ENCODE results near the gene PTPRD. TPM values are rescaled to one million over a fixed set of nuclear protein-coding genes. Genes with fewer than 3 reads are reported as not detected.

Gene PTPRD
- total and polyA plus RNA-seq, 2 of the 4 experiments (the other 2 are of a cell fraction) = 0.07 to 0.18 TPM

DNA sequence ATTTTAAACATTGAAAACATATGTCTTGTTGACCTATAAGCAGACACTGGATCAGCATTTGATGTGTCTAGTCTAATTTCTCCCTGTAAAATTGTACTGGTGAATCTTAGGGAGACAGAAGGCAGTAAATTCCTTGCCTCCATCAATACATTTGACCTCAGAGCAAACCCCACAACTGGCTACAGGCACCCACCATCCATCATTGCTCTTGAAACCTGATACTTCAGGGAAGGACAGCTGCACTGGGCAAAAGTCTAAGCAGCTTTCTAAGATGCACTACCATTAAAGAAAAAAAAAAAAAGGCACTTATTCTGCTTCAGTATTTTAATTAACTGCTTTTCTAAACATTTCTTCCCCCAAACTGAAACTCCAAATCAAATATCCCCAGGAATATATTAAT is 1761.9 kb downstream of the PTPRD start:
- H2AK5ac ChIP-seq (ENCODE audit: low read depth, low read length) = no peak overlapping the region
- no peaks in the 10 kb centered on the region for H3K4me1 ChIP-seq (ENCODE audit: control insufficient read depth, insufficient read depth, low read length)
- no peak overlapping the region for H3K9ac ChIP-seq (ENCODE audit: low read depth, low read length)
- CTCF ChIA-PET = no interaction called here
- H3K4me2 ChIP-seq (ENCODE audit: low read depth, low read length) = no peak overlapping the region
- no peak overlapping the region for H3K23ac ChIP-seq (ENCODE audit: low read depth, low read length)
- H3K4me3 ChIP-seq (ENCODE audit: insufficient read depth, low read depth, low read length) = no peak overlapping the region
- dilution Hi-C loops (cut with HindIII; ENCODE audit: low sequenced_read_pairs, unreplicated experiment) = no loop called here
- no peak overlapping the region for H3K4ac ChIP-seq (ENCODE audit: low read depth, low read length)
- no peak overlapping the region for H2AFZ ChIP-seq (replicated peaks; ENCODE audit: low read length, poor library complexity)
- H3K36me3 ChIP-seq (ENCODE audit: control insufficient read depth, insufficient read depth, low read length) = no peaks in the 10 kb centered on the region
- no peak overlapping the region for H3K56ac ChIP-seq (ENCODE audit: extremely low read depth, insufficient read depth, low read length)
- no peak overlapping the region for H3K18ac ChIP-seq (ENCODE audit: low read depth, low read length)
- ATAC-seq (ENCODE audit: low read depth) (no peak), DNase-seq (no peak)
- in situ Hi-C loops (cut with MboI; ENCODE audit: low sequenced_read_pairs) = no loop called here
- no TSS peak for BruUV-seq (replicated peaks)
- no peaks in the 10 kb centered on the region for H3K79me1 ChIP-seq (ENCODE audit: low read depth in 1 of 2, low read length in 2 of 2)
- POLR2A ChIA-PET (ENCODE audit: unreplicated experiment) = no interaction called here
- no peaks in the 10 kb centered on the region for H4K20me1 ChIP-seq (ENCODE audit: insufficient read depth, low read length)
- TF ChIP-seq MAFK (IDR thresholded peaks at IDR 0.05; ENCODE audit: low read depth, low read length) (no peak), BHLHE40 (IDR thresholded peaks at IDR 0.05; ENCODE audit: low read depth, low read length) (no peak), RFX5 (IDR thresholded peaks at IDR 0.05; ENCODE audit: low read depth, low read length) (no peak), CEBPB (IDR thresholded peaks at IDR 0.05; ENCODE audit: low read depth, low read length) (no peak), MXI1 (IDR thresholded peaks at IDR 0.05; ENCODE audit: borderline replicate concordance, low read depth, low read length) (no peak), POLR2A (IDR thresholded peaks at IDR 0.05; ENCODE audit: low read depth, low read length) (no peak), FOS (IDR thresholded peaks at IDR 0.05; ENCODE audit: low read depth, low read length) (no peak), RAD21 (IDR thresholded peaks at IDR 0.05; ENCODE audit: low read length) (no peak)
- TF ChIP-seq, protein P1, sequence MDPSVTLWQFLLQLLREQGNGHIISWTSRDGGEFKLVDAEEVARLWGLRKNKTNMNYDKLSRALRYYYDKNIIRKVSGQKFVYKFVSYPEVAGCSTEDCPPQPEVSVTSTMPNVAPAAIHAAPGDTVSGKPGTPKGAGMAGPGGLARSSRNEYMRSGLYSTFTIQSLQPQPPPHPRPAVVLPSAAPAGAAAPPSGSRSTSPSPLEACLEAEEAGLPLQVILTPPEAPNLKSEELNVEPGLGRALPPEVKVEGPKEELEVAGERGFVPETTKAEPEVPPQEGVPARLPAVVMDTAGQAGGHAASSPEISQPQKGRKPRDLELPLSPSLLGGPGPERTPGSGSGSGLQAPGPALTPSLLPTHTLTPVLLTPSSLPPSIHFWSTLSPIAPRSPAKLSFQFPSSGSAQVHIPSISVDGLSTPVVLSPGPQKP (IDR thresholded peaks at IDR 0.05; ENCODE audit: borderline replicate concordance, low read depth, low read length) = no peak
- H3K27me3 ChIP-seq (ENCODE audit: control insufficient read depth, insufficient read depth, low read length) = no peaks in the 10 kb centered on the region
- H2BK20ac ChIP-seq (ENCODE audit: low read depth, low read length) = no peak overlapping the region
- no peak overlapping the region for H4K91ac ChIP-seq (ENCODE audit: insufficient read depth, low read depth, low read length)
- no peak overlapping the region for H2BK15ac ChIP-seq (ENCODE audit: low read depth, low read length)
- H3K14ac ChIP-seq (replicated peaks; ENCODE audit: low read depth, low read length) = no peak overlapping the region
- no peak overlapping the region for H2AK9ac ChIP-seq (replicated peaks; ENCODE audit: low read depth, low read length, poor library complexity)
- intact Hi-C loops (cut with micrococcal nuclease) = loop anchor here (10.0 kb wide), 1 partner anchor 366 kb away; no protein-coding TSS in a partner anchor
- H3K27ac ChIP-seq (ENCODE audit: insufficient read depth, low read length) = no peak overlapping the region
- no peak overlapping the region for H2BK5ac ChIP-seq (ENCODE audit: low read depth, low read length, poor library complexity, severe bottlenecking)
- H3K9me3 ChIP-seq (ENCODE audit: control insufficient read depth, insufficient read depth, low read length) = no peaks in the 10 kb centered on the region
- no peak overlapping the region for H4K8ac ChIP-seq (ENCODE audit: low read depth in 2 of 2, low read length in 2 of 2)
- no peak overlapping the region for H2BK120ac ChIP-seq (ENCODE audit: low read depth, low read length)
- H4K5ac ChIP-seq (ENCODE audit: low read depth, low read length) = no peak overlapping the region
- H3K9me1 ChIP-seq (ENCODE audit: insufficient read depth, low read length) = no peaks in the 10 kb centered on the region
